B cell (primary cell): ENCODE data around the gene MAPT.

ENCODE experiments used
- CTCF ChIP-seq: fragments of 200-600 bp; IDR thresholded peaks from one replicate; pipeline ENCODE4 v1.8.0; 2022; ENCODE audit warnings: antibody characterized with exemption, mild to moderate bottlenecking
- EZH2 ChIP-seq: IDR thresholded peaks from 2 replicates; pipeline ENCODE4 v1.6.1; 2012; ENCODE audit warnings: borderline replicate concordance, low read depth, mild to moderate bottlenecking, moderate library complexity, low read length; ENCODE audit not compliant: insufficient read depth, poor library complexity, severe bottlenecking

- no peak for TF ChIP-seq CTCF
- no peak for TF ChIP-seq EZH2
Measured at GRCh38 chr17:46038414-46038813, 144.1 kb downstream of the MAPT start.
